AG10803 (cell line): ENCODE measurements around the gene DAGLA.

Source experiments
- DNase-seq: peaks from one replicate; pipeline ENCODE4 v3.0.0; 2010; ENCODE audit warnings: low read depth
- H3K4me3 ChIP-seq: 2 replicates; pipeline ENCODE4 v1.5.1; 2011; ENCODE audit warnings: mild to moderate bottlenecking, low read length, control low read depth
- TF ChIP-seq, protein P1 (sequence below): conservative IDR thresholded peaks from 2 replicates; pipeline ENCODE4 v1.5.1; 2011; ENCODE audit warnings: mild to moderate bottlenecking, low read length, control low read depth, inconsistent platforms

Gene DAGLA

DNA sequence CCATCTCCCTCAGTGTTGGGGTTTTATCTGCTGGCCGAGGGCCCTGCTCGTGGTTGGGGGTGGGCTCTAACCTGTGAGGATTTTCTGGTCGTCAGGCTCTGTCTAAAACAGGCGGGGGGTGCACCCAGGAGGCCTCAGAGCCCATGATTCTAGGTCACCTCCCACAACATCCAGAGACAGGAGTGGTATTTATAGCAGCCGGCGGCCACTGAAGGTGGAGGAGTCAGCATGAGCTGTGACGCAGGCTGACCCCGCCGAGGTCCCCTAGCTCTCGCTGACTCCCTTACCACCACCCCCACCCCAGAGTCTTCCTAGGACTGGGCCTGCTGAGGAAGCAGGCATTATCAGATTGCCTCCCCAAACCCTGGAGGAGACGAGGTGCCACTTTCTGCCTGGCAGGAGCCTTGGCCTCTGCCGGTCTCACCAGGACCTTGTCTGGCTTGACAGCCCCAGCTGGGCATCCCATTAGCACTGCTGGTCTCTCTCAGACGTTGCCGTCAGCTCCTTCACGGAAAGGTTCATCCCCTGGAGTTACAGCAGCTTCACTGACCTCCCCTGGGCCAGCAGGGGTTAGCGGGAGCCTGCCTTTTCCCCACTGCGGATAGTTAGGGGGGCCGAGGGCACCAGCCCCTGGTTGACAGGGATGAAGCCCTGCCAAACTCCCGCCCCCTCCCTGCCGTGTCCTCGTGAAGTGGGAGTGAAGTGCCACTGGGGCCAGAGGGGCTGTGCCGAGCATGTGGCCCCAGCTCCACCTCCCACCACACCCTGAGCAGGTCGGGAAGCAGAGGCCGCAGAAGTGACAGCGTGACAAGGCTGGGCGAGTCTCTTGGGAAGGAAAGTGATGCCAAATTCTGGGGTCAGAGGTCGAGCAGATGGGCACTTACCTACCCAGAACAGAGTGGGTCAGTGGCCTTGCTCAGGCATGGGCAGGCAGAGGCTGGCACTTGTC, 26.5 kb downstream of the DAGLA start:
- DNase-seq = no peak
- TF ChIP-seq, protein P1, sequence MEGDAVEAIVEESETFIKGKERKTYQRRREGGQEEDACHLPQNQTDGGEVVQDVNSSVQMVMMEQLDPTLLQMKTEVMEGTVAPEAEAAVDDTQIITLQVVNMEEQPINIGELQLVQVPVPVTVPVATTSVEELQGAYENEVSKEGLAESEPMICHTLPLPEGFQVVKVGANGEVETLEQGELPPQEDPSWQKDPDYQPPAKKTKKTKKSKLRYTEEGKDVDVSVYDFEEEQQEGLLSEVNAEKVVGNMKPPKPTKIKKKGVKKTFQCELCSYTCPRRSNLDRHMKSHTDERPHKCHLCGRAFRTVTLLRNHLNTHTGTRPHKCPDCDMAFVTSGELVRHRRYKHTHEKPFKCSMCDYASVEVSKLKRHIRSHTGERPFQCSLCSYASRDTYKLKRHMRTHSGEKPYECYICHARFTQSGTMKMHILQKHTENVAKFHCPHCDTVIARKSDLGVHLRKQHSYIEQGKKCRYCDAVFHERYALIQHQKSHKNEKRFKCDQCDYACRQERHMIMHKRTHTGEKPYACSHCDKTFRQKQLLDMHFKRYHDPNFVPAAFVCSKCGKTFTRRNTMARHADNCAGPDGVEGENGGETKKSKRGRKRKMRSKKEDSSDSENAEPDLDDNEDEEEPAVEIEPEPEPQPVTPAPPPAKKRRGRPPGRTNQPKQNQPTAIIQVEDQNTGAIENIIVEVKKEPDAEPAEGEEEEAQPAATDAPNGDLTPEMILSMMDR = no peak
- H3K4me3 ChIP-seq = no peak overlapping the region

DNA sequence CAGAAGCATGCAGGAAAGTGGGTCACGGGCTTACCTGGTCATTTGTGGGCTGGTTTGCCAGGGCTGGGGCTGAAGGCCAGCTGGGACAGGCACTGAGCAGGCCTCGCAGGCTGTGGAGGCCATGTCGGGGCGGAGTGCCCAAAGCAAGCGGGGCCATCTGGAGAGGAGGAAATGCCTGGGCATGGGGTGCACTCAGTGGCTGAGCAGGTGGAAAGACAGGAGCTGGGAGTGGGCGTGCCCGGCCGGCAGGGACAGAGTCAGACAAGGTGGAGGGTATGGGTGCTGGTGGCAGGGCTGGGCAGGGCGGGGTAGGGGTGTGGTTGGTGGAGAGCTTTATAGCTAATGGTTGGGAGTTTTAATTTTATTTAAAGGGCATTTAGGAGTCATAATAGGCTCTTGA, 27.4 kb downstream of the DAGLA start:
- no peak overlapping the region for H3K4me3 ChIP-seq
- no peak for DNase-seq
- TF ChIP-seq, protein P1 = no peak

DNA sequence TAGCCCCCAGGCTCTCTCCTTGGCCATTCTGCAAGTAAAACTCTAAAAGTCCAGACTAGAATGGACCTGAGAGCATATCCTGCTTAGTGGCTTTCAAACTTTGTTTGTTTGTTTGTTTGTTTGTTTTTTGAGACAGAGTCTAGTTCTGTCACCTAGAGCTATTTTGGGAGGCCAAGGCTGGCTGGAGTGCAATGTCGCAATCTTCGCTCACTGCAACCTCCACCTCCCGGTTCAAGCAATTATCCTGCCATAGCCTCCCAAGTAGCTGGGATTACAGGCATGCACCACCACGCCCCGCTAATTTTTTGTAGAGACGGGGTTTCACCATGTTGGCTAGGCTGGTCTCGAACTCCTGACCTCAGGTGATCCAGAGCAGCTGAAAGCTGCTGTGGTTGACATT, 28.9 kb downstream of the DAGLA start:
- DNase-seq = no peak
- TF ChIP-seq, protein P1 = no peak
- no peak overlapping the region for H3K4me3 ChIP-seq

DNA sequence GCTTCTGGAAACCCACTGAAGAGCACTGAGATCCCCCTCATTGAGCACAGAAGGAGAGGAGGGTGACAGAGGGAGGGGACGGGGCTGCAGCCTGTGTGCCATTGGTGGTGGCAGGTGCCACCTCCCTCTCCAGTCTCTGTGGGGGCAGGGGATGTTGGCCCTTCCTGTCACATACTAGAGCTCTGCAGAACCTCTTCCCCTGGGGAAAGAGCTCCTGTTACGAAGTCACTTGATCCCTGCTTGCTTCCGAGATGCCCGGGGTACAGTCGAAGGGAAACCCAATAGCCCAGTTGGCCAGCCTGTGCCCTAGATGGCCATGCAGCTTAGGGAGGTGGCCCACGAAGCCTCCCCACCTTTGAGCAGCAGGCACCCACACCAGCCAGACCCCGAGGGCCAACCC, 29.4 kb downstream of the DAGLA start:
- no peak for DNase-seq
- H3K4me3 ChIP-seq = no peak overlapping the region
- TF ChIP-seq, protein P1 = no peak

DNA sequence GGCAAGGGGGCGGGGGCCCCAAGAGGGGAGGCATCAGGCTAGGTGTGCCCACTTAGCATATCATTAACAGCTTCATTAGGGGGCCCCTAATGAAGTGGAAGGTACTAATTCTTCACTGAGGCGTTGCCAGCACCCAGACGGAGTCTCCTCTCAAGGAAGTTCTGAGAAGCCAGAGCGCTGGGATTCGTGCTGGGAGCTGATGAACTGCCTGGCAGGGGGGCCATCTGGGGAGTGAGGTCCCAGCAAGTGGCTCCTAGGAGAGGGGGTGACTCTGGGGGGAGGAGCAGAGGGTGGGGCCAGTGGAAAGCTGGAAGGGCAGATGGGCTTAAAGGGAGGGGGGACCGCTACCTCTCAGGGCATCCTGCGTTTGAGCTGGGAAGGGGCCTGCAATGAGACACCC, 29.8 kb downstream of the DAGLA start:
- no peak for DNase-seq
- TF ChIP-seq, protein P1 = no peak
- no peak overlapping the region for H3K4me3 ChIP-seq

DNA sequence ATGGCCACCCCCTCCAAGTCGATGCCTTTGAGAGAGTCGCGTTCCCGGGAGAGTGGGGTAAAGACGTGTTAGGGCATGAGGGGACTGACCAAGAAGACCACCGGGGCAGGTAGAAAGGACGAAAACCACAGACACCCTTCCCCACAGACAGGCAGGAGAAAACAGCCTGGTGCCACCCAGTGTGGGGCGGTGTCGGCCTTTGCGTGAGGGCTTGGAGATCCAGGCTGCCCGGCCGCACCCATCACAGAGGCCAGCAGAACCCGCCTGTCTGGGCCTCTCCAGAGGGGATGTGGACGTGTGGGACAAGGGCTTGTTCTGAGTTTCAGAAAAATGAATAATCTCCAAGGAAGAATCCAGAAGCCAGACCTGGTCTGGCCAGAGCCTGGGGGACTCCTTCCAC, 30.8 kb downstream of the DAGLA start:
- DNase-seq = no peak
- TF ChIP-seq, protein P1 = no peak

DNA sequence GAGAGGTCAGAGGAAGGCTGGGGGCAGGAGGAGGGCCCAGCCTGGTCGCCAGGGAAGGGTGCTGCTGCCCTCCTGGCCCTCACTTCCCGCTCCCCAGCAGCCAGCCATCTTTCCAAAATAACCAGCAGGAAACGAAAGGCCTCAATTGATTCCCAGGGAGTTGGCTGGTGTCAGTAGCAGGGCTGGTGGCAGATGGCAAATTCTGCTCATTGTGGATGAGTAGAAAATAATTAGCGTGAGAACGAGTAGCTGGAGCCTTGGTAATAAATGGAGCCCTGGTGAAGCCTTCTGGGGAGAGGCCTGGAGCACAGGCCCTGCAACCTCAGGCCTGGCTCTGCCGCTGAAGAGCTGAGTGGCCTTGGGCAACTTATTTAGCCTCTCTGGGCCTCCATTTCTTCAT, 31.3 kb downstream of the DAGLA start:
- no peak for DNase-seq
- TF ChIP-seq, protein P1 = no peak
- no peak overlapping the region for H3K4me3 ChIP-seq

More for the DNA sequence above, 30.8 kb downstream of the DAGLA start:
- H3K4me3 ChIP-seq = no peak overlapping the region
